Keratinocyte (primary cell): ENCODE measurements around the gene NELL2.

Experiments used
- EZH2 ChIP-seq: IDR thresholded peaks from one replicate; pipeline ENCODE4 v1.6.1; 2012; ENCODE audit warnings: inconsistent platforms, mild to moderate bottlenecking, low read length, moderate library complexity
- TF ChIP-seq, protein P1 (sequence below), 3 experiments: IDR thresholded peaks in 1 of 3; conservative IDR thresholded peaks in 1 of 3; optimal IDR thresholded peaks in 1 of 3; 2 replicates in 2 of 3; 3 replicates in 1 of 3; pipeline versions ENCODE3 to v1.5.1; 2011; ENCODE audit warnings: low read length in 3 of 3, mild to moderate bottlenecking in 3 of 3, moderate library complexity in 2 of 3, control low read depth in 1 of 3, inconsistent platforms in 1 of 3; ENCODE audit not compliant: insufficient read depth in 2 of 3; ENCODE audit errors: extremely low read depth in 1 of 3

GRCh38 chr12:44510510-44510909, 365.6 kb downstream of the NELL2 start:
- TF ChIP-seq, protein P1, sequence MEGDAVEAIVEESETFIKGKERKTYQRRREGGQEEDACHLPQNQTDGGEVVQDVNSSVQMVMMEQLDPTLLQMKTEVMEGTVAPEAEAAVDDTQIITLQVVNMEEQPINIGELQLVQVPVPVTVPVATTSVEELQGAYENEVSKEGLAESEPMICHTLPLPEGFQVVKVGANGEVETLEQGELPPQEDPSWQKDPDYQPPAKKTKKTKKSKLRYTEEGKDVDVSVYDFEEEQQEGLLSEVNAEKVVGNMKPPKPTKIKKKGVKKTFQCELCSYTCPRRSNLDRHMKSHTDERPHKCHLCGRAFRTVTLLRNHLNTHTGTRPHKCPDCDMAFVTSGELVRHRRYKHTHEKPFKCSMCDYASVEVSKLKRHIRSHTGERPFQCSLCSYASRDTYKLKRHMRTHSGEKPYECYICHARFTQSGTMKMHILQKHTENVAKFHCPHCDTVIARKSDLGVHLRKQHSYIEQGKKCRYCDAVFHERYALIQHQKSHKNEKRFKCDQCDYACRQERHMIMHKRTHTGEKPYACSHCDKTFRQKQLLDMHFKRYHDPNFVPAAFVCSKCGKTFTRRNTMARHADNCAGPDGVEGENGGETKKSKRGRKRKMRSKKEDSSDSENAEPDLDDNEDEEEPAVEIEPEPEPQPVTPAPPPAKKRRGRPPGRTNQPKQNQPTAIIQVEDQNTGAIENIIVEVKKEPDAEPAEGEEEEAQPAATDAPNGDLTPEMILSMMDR (optimal IDR thresholded peaks at IDR 0.05 in 1 of 3, IDR thresholded peaks at IDR 0.05 in 1 of 3, conservative IDR thresholded peaks at IDR 0.05 in 1 of 3; ENCODE audit: extremely low read depth in 1 of 3, insufficient read depth in 2 of 3, low read length in 3 of 3), result no peak
- TF ChIP-seq EZH2, result no peak
